GM21367 (cell line): ENCODE data around the gene GFOD1.
A peak's percentile ranks its signal among the peaks of the same experiment; 100 is the strongest.

Experiments
- ATAC-seq: cut with Tn5 transposase; IDR thresholded peaks from one replicate; pipeline ENCODE4 v1.9.1; 2021; ENCODE audit not compliant: unreplicated experiment

Gene GFOD1

DNA sequence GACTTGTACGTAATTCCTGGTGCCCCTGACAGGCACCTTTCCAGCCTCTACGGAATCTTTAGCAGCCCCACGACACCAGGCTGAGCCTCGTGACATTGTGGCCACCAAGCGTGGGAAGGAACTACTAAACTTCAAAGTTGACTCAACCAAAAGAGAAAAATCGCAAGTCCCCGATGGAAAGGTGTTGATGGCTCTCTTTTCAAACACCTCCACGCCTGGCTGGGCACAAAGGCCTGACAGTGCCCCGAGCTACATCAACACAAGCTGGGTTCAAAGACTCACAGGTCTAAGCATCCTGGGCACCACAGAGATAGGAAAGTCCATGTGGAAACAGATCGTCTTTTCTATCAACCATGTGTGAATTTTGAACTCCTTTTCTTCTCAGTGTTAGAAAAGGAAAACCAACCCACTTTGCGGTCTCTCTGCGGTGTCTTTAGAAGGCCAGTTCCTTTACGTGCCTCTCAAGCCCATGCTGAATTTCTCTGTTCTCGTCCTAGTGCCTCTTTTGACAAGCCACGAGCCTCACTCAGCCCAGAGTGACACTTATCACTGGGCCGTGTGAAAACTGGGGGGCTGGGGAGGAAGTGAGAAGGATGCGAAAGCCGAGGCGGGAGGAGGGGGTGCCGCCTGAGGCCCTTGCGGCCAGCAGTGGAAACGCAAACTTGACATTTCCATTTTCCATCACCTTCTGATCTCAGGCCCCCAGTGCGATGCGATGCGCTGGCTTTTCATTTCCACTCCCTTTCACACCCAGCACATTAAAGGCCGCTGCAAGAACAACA is 59.4 kb downstream of the GFOD1 start:
- peak; percentile 61 for ATAC-seq

DNA sequence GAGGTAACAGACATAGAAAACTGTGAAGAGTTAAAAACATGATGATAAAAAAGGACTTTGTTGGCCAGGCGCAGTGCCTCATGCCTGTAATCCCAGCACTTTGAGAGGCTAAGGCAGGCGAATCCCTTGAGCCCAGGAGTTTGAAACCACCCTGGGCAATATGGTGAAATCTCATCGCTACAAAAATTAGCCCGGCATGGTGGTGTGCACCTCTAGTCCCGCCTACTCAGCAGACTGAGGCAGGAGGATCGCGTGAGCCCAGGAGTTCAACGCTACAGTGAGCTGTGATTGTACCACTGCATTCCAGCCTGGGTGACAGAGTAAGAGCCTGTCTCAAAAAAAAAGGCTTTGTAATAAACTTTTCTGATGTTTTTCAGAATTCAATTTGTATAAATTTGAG is 60.1 kb downstream of the GFOD1 start:
- no peak for ATAC-seq

DNA sequence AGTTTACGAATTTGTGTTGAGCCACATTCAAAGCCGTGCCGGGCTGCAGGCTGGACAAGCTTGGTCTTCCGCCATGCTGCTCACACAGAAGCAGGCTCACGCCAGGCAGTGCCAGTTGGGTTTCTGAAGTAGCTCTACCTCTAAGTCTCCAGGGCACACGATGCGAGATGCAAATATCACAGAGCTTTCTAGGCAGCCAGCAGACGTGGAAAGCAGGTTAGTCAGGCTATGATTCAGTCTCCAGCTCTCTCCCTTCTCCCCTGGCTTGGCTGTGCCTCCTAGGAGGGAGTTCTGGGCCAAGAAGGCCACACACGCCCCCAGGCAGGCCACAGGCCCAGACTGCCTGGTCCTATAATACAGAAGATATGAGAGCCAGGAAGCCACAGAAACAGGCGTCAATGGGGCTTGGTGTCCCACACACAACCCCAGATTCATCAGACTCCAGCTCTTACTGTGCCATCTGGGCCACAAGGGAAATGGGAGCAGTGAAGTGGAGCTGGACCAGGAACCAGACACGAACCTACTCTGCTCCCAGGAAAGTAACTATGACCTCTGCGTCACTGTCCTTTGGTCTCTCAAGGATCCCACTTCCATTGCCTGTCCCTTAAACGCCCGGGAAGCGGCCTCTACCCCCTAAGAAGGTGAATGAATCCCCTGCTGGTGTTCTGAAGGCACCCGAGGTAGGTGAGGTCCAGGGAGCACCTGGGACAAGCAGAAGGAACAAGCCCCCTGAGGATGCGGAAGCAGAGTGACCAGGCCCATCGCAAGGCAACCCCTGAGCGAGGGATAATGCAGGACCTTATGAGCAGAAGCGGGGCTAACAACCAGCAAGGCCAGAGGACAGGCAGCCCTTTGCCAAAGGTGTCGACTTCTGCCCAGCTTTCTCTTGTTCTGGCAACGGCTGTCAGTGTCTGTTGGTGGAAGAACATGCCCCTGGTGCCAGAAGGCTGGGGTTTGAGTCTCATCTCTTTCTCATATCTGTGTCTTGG is 61.2 kb downstream of the GFOD1 start:
- ATAC-seq = no peak

DNA sequence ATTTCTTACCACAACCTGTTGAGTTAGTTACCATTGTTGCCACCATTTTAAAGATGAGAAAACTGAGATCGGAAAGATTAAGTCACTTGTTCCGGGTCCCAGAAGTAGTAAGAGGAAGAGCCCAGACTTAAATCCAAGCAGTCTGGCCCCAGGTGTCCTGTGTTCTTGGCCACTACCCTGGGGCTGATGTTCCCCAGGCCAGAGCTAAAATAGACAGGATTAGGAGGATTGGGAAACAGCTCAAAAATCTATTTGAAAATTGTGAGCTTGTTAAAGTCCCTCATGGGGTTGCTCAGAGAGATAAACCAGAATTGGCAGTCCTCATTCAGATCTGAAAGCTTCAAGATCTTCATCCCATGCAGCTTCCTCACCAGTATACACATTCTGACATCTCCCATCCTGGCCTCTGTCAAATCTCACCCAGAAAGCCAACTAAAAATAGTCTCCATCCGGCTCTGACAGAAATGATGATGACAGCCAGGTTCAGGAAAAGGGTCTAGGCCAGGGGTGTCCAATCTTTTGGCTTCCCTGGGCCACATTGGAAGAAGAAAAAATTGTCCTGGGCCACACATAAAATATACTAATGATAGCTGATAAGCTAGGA is 62.0 kb downstream of the GFOD1 start:
- no peak for ATAC-seq

DNA sequence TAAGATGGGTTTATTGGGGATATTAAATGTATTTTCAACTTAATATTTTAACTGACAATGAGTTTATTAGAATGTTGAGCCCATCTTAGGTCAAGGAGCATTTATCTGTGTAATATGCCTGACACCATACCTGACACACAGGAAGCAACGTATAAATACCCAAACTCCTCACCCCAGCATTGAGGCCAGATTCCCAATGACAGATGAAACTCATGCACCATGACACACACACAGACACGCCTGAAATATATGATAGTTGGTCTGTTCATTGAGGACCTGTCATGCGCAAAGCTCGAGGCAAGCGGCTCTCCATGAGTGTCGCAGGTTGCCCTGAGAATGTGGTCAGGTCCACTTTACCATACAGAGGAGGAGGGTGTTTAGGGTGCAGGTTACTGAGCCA is 64.1 kb downstream of the GFOD1 start:
- ATAC-seq = no peak

DNA sequence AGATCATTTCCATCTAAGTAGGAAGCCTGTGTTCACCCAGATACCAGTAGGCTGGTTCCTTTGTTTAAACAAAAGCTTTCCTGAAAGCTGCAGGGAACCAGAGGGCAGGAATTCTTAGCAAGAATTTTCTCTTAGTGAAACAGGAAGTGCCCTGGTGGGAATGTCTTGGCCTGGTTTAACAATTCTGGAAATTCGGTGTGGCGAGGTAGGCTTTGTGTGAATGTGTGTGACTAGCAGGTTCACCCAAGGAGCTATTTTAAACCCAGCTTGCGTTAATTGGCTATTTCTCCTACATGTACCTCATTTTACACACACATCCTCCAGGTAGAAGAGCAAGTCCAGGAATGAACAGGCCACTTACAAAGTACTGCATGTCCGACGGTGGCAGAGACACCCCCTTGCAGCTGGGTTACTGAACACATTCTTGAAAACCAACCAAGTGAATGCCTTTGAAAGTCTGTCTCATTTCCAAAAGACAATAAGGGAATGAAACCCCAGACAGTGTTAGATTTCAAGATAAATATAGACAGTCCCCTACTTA is 64.6 kb downstream of the GFOD1 start:
- no peak for ATAC-seq

DNA sequence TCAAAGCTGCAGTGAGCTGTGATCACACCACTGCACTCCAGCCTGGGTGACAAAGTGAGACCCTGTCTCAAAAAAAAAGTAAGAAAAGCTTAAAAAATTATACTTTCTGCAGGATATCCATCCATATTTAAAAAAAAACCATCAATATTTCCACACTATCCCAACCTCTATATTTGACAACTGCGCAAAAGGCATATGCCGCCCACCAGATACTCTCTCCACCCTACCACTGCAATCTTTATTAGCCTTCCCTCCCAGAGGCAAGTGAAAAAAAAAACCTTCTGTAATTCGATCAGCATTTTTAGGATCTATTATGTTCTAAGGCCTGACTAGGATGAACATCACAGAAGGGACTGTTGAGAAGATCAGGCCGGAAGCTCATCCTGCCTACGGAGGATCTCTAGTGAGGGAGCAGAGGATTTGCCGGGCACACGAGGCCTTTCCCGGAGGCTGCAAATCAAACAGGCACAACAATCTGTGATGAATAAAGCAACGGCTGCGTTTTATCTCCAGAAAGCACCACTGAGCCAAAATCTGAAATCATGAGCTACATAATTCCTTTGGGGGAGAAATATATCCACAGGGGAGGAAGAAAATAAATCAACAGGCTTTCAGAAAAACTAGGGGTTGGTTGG is 65.9 kb downstream of the GFOD1 start:
- no peak for ATAC-seq

DNA sequence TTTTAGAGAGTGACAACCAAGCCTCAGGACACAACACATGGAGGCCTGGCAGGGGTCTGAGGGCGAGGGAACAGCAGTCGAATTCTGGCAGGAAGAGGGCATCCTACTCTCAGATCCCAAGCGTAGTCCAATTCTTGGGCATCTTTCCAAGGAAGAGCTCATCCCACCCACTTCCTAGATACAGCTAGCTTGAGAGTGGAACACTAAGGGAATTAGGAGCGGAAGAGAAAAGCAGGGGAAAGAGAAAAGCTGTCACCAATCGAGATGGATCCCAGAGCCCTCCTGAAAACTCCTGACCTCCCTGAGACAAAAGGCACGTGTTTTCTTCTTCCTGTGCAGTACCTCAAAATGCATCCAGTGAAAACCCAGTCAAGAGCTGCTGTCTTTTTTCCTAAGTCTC is 67.1 kb downstream of the GFOD1 start:
- ATAC-seq = no peak

DNA sequence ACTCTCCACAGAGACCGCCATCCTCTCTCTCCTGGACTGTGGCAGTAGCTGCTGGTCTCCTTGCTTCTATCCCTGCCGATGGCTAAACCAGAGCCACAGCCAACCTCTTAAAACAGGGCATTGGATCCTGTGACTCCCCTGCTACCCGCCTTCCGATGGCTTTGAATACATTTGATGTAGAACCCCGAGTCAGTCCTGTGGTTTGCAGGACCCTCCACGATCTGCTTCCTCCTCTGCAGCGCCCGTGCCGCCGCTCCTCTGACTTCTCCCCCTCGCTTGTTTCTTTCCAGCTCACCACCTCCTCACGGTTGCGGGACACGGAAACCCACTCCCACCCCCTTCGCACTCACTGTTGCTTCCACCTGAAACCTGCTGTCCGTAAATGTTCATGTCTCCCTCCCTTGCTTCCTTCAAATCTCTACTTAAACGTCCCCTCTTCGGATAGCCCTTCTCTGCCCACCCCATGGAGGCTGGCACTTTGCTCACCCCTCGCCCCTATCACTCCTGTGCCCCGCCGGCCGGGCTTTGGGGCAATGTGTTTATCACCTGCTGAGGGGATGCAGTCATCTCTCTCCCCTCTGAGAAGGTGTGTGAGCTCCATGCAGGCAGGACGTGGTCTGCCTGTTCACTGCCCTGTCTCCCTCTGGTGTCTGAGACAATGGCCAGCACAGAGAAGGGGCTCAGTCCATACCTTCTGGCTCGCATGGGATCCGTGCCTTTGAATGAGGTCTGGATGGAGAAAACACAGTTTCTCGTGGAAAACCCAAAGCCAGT is 67.8 kb downstream of the GFOD1 start:
- ATAC-seq = no peak

DNA sequence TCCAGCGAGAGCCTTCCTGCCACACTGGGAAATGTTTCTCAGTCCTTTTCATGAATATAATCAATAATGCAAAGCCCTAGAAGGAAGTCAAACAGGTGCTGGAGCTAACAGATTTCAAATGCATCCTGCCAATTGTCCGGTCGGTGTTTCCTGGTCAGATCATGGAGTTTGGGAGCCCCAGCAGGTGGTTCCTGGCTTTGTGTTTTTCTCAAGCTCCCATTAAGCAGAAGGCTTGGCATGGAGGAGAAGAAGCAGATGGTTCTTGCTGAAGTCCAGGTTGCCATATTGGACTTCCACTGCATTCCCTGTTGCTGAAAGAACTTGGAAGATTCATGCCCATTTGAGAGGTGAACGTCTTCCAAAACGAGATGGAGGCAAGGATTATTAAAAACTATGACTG is 68.6 kb downstream of the GFOD1 start:
- no peak for ATAC-seq

DNA sequence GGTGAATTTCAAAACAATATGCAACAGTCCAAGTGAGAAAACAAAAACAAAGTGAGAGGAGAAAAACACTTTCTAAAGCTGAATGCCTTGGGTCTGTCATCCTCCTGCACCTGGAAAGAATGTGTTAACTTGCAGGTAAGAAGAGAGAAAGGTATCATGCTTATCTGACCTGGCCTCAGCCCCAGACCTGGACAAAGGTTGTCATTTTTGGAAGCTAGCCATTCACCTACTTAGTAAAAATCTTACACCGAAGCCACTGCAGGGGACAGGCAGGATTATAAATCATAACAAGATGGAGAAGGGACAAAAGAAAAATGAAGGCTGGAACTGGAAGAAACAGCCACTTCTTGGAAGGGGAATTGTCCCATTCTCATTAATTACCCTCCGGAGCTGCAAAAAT is 69.4 kb downstream of the GFOD1 start:
- no peak for ATAC-seq

DNA sequence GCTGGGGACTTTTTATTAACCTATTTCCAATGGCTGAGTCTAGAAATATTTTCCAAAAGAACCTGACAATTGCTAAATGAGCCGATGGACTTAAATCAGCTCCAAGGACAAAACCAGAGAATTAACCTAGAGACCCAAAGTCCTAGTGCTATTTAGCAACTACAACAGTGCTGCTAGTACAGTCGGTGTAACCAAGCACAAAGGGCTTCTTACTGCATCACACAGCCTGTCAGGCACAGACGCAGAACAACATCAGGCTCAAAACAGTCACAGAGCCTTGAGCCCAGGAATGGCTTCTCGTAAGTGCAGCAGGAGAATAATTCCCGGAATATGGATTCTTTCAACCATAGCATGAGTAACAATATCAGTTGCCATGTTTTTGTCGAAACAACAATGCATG is 70.0 kb downstream of the GFOD1 start:
- no peak for ATAC-seq

DNA sequence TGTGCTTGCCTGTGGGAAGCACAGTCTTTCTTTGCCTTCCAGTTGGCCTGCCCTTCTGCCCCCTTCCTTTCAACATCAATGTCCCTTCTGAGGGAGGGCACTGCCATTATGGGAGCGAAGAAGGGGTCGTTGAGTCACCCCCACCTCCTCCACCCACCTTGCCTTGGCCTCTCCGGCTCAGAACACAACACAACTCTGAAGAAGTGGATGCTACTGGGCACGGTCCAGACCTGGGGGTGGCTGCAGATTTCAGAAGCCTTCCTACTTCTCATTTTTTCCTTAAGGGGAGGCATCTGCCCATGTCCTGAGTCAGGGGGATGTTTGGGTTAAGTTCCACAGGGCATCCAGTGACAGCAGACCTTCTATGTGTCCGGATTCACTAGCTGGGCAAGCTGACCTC is 72.1 kb downstream of the GFOD1 start:
- ATAC-seq = no peak

DNA sequence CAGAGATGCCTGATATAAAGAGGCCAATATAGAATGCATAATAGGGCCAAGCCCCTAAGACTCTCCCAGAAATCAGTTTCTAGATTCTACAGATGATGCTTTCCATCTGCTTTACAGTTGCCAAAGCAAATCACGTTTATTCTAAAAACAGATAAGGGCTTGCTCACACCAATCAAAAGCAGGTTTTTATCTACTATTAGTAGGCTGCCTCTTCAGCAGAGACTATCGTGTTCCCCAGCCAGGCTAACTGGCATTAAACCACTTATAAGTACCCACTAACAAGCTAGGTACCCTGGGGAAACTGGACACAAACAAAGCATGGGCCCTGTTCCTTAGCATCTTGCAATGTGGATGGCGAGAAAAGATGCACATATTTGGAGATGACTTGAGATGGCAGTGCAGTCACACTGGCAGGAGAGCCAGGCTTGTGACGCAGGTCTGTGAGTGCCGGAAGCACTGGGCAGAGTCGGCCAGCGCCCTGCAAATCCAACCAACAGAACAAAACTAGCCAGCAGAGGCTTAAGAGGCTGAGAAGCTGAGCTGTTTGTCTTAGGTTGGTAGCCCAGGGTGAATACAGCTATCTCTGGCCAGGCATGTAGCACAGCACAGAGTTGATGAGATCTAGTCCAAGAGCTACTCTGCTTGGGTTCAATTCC is 73.4 kb downstream of the GFOD1 start:
- ATAC-seq = no peak

DNA sequence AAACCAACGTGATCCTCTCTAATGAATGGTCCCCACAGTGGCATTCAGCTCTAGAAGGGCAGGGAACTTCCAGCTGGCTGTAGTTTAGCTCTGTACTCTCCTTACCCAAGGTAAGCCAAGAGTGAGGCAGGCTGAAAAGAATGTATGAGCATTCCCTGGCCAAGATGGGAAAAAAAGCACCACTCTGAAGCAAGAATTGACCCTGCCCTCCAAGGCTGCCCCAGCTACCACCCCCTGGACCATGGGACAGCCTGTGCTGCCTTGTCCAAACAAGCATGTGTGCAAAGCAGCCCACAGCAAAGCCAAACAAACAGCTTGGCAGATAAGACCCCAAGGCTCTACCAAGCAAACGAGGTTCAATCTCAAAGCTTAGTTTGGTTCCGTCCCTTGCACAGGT is 73.9 kb downstream of the GFOD1 start:
- ATAC-seq = no peak

DNA sequence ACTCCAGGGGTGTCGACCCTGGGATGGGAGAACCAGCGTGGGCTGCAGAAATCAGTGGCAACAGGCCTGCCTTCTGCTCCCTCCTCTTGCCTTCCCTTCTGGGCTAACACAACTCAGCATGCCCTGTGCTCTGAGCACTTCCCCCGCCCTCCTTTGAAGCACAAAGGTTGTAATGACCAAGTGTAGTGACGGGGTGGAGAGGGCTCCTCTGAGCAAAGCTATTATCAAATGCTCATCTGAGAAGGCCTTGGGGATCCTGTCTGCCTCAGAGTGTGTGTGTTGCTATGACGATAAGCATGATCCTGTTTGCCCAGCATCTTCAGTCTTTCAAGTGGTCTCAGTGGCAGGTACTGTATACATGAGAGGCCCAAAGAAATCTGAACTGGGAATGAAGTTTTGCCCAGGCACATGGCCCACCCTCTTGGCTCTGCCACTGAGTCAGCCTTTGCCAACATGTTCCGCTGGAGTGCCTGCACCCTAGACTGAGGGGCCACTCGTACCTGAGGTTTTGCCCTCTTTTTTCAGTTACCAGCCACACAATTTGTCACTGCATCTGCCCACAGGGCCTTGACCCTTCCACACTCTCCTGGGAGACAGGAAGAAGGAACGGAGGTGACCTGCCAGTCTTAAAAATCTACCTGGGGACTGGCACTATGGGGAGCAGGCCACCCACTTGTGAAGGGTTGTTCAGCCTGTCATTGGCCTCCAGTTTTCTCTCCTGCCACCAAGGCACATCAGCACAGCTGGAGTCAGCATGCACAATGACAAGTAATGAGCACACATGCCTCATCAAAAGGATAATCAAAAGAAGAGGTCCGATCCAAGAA is 74.5 kb downstream of the GFOD1 start:
- no peak for ATAC-seq

DNA sequence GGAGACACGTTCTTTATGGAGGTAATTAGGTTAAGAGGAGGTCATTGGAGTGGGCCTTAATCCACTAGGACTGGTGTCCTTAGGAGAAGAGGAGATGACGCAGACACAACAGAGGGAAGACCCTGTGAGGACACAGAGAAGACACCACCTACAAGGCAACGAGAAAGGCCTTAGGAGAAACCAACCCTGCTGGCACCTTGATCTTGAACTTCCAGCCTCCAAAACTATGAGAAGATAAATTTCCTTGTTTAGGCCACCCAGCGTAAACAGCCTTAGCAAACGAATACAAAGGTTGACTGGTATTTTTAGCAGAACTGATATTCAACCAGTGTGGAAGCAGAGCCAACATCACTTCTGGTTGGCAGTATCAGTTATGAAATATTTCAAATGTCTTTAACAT is 75.2 kb downstream of the GFOD1 start:
- no peak for ATAC-seq

DNA sequence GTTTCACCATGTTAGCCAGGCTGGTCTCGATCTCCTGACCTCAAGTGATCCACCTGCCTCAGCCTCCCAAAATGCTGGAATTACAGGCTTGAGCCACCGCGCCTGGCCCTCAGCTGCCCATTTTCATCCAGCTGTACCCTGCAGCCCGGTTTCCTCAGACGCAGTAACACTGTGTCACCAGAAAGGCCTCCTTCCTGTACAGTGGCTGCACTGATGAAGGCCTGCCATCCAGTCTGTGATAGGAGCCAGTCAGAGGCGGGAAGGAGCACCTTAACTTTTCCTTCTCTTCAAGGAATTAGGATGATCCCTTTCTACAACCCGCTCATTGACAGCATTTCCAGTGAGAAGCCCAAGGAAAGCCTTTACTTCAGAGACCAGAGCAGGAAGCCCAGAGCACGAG is 75.9 kb downstream of the GFOD1 start:
- ATAC-seq = no peak

DNA sequence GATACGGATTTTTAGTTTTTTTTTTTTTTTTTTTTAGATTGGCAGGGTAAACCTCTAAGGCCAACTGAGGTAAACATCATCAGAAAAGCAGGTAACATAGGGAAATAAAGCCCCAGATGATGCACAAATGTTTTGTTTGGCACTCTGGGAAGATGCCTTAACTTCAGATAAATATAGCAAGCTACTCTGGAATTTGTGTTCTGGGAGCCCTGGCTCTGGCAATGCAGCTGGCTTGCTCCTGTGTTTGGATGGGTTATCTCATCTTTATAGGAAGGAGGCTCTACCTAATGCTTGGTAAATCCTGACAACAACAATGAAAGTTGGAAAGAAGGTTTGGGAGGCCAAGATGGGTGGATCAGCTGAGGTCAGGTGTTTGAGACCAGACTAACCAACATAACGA is 77.4 kb downstream of the GFOD1 start:
- no peak for ATAC-seq
